HG02678 (cell line): ENCODE measurements around the gene PARP16.

Experiments used
- ATAC-seq: cut with Tn5 transposase; IDR thresholded peaks from one replicate; pipeline ENCODE4 v1.9.1; 2021; ENCODE audit warnings: mild to moderate bottlenecking, moderate library complexity; ENCODE audit not compliant: unreplicated experiment

Gene PARP16

GRCh38 chr15:65312400-65312916 lies 25.8 kb upstream of the PARP16 start:
- ATAC-seq, result no peak

GRCh38 chr15:65311760-65312159 lies 25.1 kb upstream of the PARP16 start:
- no peak for ATAC-seq

- ATAC-seq, result no peak
These were observed 23.9 kb upstream of the PARP16 start for GRCh38 chr15:65310431-65311137.

GRCh38 chr15:65309882-65310418 lies 23.3 kb upstream of the PARP16 start:
- no peak for ATAC-seq

- no peak for ATAC-seq
These were observed 21.3 kb upstream of the PARP16 start for GRCh38 chr15:65307978-65308377.

- ATAC-seq, result no peak
These were observed 19.9 kb upstream of the PARP16 start for GRCh38 chr15:65306551-65306950.

GRCh38 chr15:65305776-65306175 lies 19.1 kb upstream of the PARP16 start:
- ATAC-seq, result no peak

- peak; percentile 36 for ATAC-seq
These were observed 18.6 kb upstream of the PARP16 start for GRCh38 chr15:65305150-65305758.

- ATAC-seq, result peak; percentile 72
These were observed 17.9 kb upstream of the PARP16 start, which contains the start of gene RNU5B-1 for GRCh38 chr15:65304381-65305149. RNU5B-1 (plus strand) TSS chr15:65304677.

- ATAC-seq, result peak; percentile 11
These were observed 17.2 kb upstream of the PARP16 start for GRCh38 chr15:65303687-65304380.

- no peak for ATAC-seq
These were observed 15.4 kb upstream of the PARP16 start for GRCh38 chr15:65302061-65302460.

GRCh38 chr15:65300924-65301441 lies 14.3 kb upstream of the PARP16 start:
- no peak for ATAC-seq

- ATAC-seq, result no peak
These were observed 12.0 kb upstream of the PARP16 start for GRCh38 chr15:65298731-65299130.

- ATAC-seq, result no peak
These were observed 6.3 kb upstream of the PARP16 start for GRCh38 chr15:65292938-65293518.

- no peak for ATAC-seq
These were observed 3.5 kb upstream of the PARP16 start for GRCh38 chr15:65290228-65290627.

- ATAC-seq, result no peak
These were observed 2.7 kb upstream of the PARP16 start for GRCh38 chr15:65289261-65289854.

GRCh38 chr15:65287520-65287855 lies 805 bp upstream of the PARP16 start:
- ATAC-seq, result no peak

- ATAC-seq, result peak; percentile 31
These were observed 497 bp downstream of the PARP16 start for GRCh38 chr15:65286069-65286703.

- no peak for ATAC-seq
These were observed 1.2 kb downstream of the PARP16 start for GRCh38 chr15:65285291-65286068.
